DND-41 (cell line): ENCODE data around the gene LTA4H.

Experiments
- CTCF ChIP-seq: IDR thresholded peaks from 2 replicates; pipeline ENCODE4 v1.5.1; 2012; ENCODE audit warnings: borderline replicate concordance, low read length, moderate library complexity, mild to moderate bottlenecking; ENCODE audit not compliant: poor library complexity, severe bottlenecking; ENCODE audit errors: extremely low read depth
- EZH2 ChIP-seq: IDR thresholded peaks from 3 replicates; pipeline ENCODE4 v1.6.1; 2012; ENCODE audit warnings: borderline replicate concordance, low read depth, mild to moderate bottlenecking, moderate library complexity, low read length, inconsistent platforms; ENCODE audit not compliant: severe bottlenecking

- TF ChIP-seq CTCF (no peak), EZH2 (no peak)
Measured at GRCh38 chr12:95978351-95978750, 57.0 kb downstream of the LTA4H start.
